IMR-90 (cell line): ENCODE measurements around the gene COX8A. TPM values are rescaled to one million over a fixed set of nuclear protein-coding genes. Genes with fewer than 3 reads are reported as not detected.

Experiments
- ATAC-seq: fragments of 200-7000 bp; cut with Tn5 transposase; 2 replicates; pipeline ENCODE4 v1.9.1; 2020; ENCODE audit warnings: low read depth, mild to moderate bottlenecking, moderate library complexity
- BruUV-seq: library from RNA; stranded (reverse); fragments of 400-500 nt; replicated peaks from 2 replicates; lab custom pipeline; 2021; lab: Mats Ljungman, UMichigan
- CTCF ChIA-PET: fragments of 300-600 bp; formaldehyde crosslinking; extraction: SDS; loops from one replicate; lab custom pipeline; 2021; ENCODE audit warnings: antibody characterized with exemption; lab: Yijun Ruan, JAX
- POLR2A ChIA-PET: fragments of 300-600 bp; sonication (Branson Sonifier 250); formaldehyde crosslinking; loops from one replicate; lab custom pipeline; 2022; ENCODE audit warnings: antibody characterized with exemption; ENCODE audit not compliant: unreplicated experiment; lab: Charles Lee
- DNase-seq: peaks from one replicate; pipeline ENCODE4 v3.0.0; 2013
- H2AFZ ChIP-seq: replicated peaks from 2 replicates; pipeline ENCODE3; 2013; ENCODE audit warnings: low read length, mild to moderate bottlenecking; ENCODE audit not compliant: poor library complexity
- H2AK5ac ChIP-seq: 2 replicates; pipeline ENCODE4 v1.6.1; 2013; ENCODE audit warnings: low read depth, low read length, inconsistent platforms
- H2AK9ac ChIP-seq: replicated peaks from 2 replicates; pipeline ENCODE3; 2013; ENCODE audit warnings: mild to moderate bottlenecking, low read depth, low read length, moderate library complexity; ENCODE audit not compliant: poor library complexity
- H2BK120ac ChIP-seq: 2 replicates; pipeline ENCODE4 v1.6.1; 2013; ENCODE audit warnings: low read depth, low read length, inconsistent platforms
- H2BK15ac ChIP-seq: 3 replicates; pipeline ENCODE4 v1.6.1; 2013; ENCODE audit warnings: low read depth, low read length, inconsistent platforms
- H2BK20ac ChIP-seq: 2 replicates; pipeline ENCODE4 v1.6.1; 2013; ENCODE audit warnings: low read depth, mild to moderate bottlenecking, inconsistent platforms, low read length, moderate library complexity
- H2BK5ac ChIP-seq: 2 replicates; pipeline ENCODE4 v1.6.1; 2013; ENCODE audit warnings: mild to moderate bottlenecking, low read depth, low read length, inconsistent platforms; ENCODE audit not compliant: poor library complexity, severe bottlenecking
- H3K14ac ChIP-seq: replicated peaks from 2 replicates; pipeline ENCODE4 v1.6.1; 2013; ENCODE audit warnings: low read depth, low read length, inconsistent platforms
- H3K18ac ChIP-seq: 2 replicates; pipeline ENCODE4 v1.6.1; 2013; ENCODE audit warnings: low read depth, low read length, control low read depth
- H3K23ac ChIP-seq: 2 replicates; pipeline ENCODE4 v1.6.1; 2013; ENCODE audit warnings: low read depth, low read length, inconsistent platforms
- H3K27ac ChIP-seq: 2 replicates; pipeline ENCODE4 v1.5.1; 2013; ENCODE audit warnings: mild to moderate bottlenecking, control low read depth, low read length; ENCODE audit not compliant: insufficient read depth
- H3K27me3 ChIP-seq: 2 replicates; pipeline ENCODE4 v1.6.1; 2013; ENCODE audit warnings: low read length; ENCODE audit not compliant: control insufficient read depth, insufficient read depth
- H3K36me3 ChIP-seq: 2 replicates; pipeline ENCODE4 v1.6.1; 2013; ENCODE audit warnings: low read length, mixed read lengths; ENCODE audit not compliant: control insufficient read depth, insufficient read depth
- H3K4ac ChIP-seq: 2 replicates; pipeline ENCODE4 v1.6.1; 2013; ENCODE audit warnings: low read depth, low read length, inconsistent platforms
- H3K4me1 ChIP-seq: 2 replicates; pipeline ENCODE4 v1.6.1; 2013; ENCODE audit warnings: low read length, mixed read lengths; ENCODE audit not compliant: control insufficient read depth, insufficient read depth
- H3K4me2 ChIP-seq: 2 replicates; pipeline ENCODE4 v1.6.1; 2013; ENCODE audit warnings: low read depth, mild to moderate bottlenecking, control low read depth, low read length, moderate library complexity
- H3K4me3 ChIP-seq: 2 replicates; pipeline ENCODE4 v1.5.1; 2013; ENCODE audit warnings: low read depth, mild to moderate bottlenecking, control low read depth, low read length, moderate library complexity; ENCODE audit not compliant: insufficient read depth
- H3K56ac ChIP-seq: 2 replicates; pipeline ENCODE4 v1.6.1; 2013; ENCODE audit warnings: low read length, inconsistent platforms; ENCODE audit not compliant: insufficient read depth; ENCODE audit errors: extremely low read depth
- H3K79me1 ChIP-seq, 2 experiments: 2 replicates each; pipeline ENCODE4 v1.6.1; 2013; ENCODE audit warnings: low read length in 2 of 2, inconsistent platforms in 1 of 2, low read depth in 1 of 2
- H3K9ac ChIP-seq: 2 replicates; pipeline ENCODE4 v1.6.1; 2013; ENCODE audit warnings: low read depth, low read length, control low read depth
- H3K9me1 ChIP-seq: 2 replicates; pipeline ENCODE4 v1.6.1; 2013; ENCODE audit warnings: low read length, inconsistent platforms; ENCODE audit not compliant: insufficient read depth
- H3K9me3 ChIP-seq: 2 replicates; pipeline ENCODE4 v1.6.1; 2013; ENCODE audit warnings: low read length; ENCODE audit not compliant: control insufficient read depth, insufficient read depth
- H4K20me1 ChIP-seq: 2 replicates; pipeline ENCODE4 v1.6.1; 2013; ENCODE audit warnings: low read length, inconsistent platforms; ENCODE audit not compliant: insufficient read depth
- H4K5ac ChIP-seq: 2 replicates; pipeline ENCODE4 v1.6.1; 2013; ENCODE audit warnings: mild to moderate bottlenecking, low read depth, low read length, control low read depth
- H4K8ac ChIP-seq, 2 experiments: 2 replicates each; pipeline ENCODE4 v1.6.1; 2013; ENCODE audit warnings: low read depth in 2 of 2, low read length in 2 of 2, control low read depth in 1 of 2, inconsistent platforms in 1 of 2
- H4K91ac ChIP-seq: 2 replicates; pipeline ENCODE4 v1.6.1; 2013; ENCODE audit warnings: low read depth, low read length, inconsistent platforms; ENCODE audit not compliant: insufficient read depth
- CEBPB ChIP-seq: IDR thresholded peaks from 2 replicates; pipeline ENCODE4 v1.6.1; 2012; ENCODE audit warnings: low read depth, low read length, improper control_type of control experiment
- FOS ChIP-seq: fragments of 150-350 bp; IDR thresholded peaks from 2 replicates; pipeline ENCODE4 v1.6.1; 2016; ENCODE audit warnings: low read depth, low read length
- MAZ ChIP-seq: IDR thresholded peaks from 2 replicates; pipeline ENCODE4 v1.6.1; 2012; ENCODE audit warnings: low read depth, mild to moderate bottlenecking, low read length, improper control_type of control experiment, moderate library complexity, borderline replicate concordance
- MXI1 ChIP-seq: IDR thresholded peaks from 2 replicates; pipeline ENCODE4 v1.6.1; 2012; ENCODE audit warnings: low read depth, mild to moderate bottlenecking, low read length, moderate library complexity, borderline replicate concordance
- SMC3 ChIP-seq: fragments of 150-350 bp; IDR thresholded peaks from 2 replicates; pipeline ENCODE4 v1.6.1; 2016; ENCODE audit warnings: low read depth, mild to moderate bottlenecking, antibody characterized with exemption, low read length, moderate library complexity
- WGBS, 2 experiments: methylation state at CpG; one replicate each; pipeline versions ENCODE4 v1.1.5 to v1.1.7; 2013; ENCODE audit warnings: missing lambda C conversion rate in 2 of 2; ENCODE audit not compliant: insufficient read length in 1 of 2; ENCODE audit errors: extremely low coverage in 2 of 2; 5-methylcytosine and 5-hydroxymethylcytosine counted together
- dilution Hi-C: fragments of 300-500 bp; cut with HindIII; formaldehyde crosslinking; loops from one replicate; pipeline ENCODE4 v1.14.3; 2018; ENCODE audit warnings: low sequenced_read_pairs; ENCODE audit not compliant: unreplicated experiment
- in situ Hi-C: fragments of 300-500 bp; cut with MboI; formaldehyde crosslinking; loops from 3 replicates; pipeline ENCODE4 v1.14.3; 2019; ENCODE audit warnings: low sequenced_read_pairs, inconsistent platforms, mixed read lengths
- intact Hi-C: fragments of 100-400 bp; cut with micrococcal nuclease; formaldehyde crosslinking; loops from 2 replicates; pipeline ENCODE4 v1.10.0; 2022
- polyA plus RNA-seq, 3 experiments: library from polyadenylated mRNA; depleted of rRNA; stranded (reverse); fragments of >200 nt; gene quantifications; 2 replicates each; pipeline ENCODE4 v1.2.3, GENCODE V29; 2012; ENCODE audit warnings: low replicate concordance in 1 of 3
- total RNA-seq: library from RNA; depleted of rRNA; stranded (reverse); fragments of >200 nt; gene quantifications from 2 replicates; pipeline ENCODE4 v1.2.3, GENCODE V29; 2012
- TF ChIP-seq, protein P1 (sequence below): fragments of 150-350 bp; IDR thresholded peaks from 2 replicates; pipeline ENCODE4 v1.6.1; 2016; ENCODE audit warnings: low read depth, mild to moderate bottlenecking, low read length, moderate library complexity, borderline replicate concordance

COX8A gene
- total and polyA plus RNA-seq, 2 of the 4 experiments (the other 2 are of a cell fraction), result 250 to 598 TPM

GRCh38 chr11:64007160-64007628 is 32.8 kb downstream of the COX8A start (continued):
- no peak for TF ChIP-seq CEBPB

DNA sequence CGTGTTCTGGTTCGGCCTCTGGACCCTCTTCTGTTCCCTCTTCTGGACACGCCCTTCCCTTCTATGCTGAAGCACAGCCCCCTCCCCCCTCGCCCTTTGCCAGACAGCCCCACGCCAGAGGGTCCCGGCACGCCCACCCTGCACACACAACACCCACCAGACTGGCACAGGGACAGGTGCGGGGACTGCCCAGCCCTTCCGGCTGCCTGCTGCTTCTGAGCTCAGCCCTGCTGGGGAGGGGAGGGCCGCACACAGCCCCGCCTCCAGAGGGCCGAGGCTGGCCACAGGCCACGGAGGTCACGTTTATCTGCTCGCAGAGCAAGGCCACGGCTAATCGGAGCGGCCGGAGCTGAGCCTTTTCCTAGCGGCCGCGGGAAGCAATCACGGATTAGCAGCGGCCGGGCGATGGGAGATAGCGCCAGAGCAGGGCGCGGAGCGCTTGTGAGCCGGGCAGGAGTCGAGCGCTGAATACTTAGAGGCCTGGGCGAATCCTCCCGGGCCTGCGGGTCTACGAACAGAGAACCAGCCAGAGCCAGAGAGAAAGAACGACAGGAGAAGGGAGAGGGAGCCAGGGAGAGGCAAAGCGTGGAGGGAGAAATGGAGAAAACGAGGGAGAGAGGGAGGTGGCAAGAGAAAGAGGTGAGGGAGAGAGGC is 33.3 kb downstream of the COX8A start:
- H3K9ac ChIP-seq, result peak overlapping the region; percentile 42
- no peaks in the 10 kb centered on the region for H3K36me3 ChIP-seq
- no peak for DNase-seq
- H3K18ac ChIP-seq, result no peak overlapping the region
- H3K79me1 ChIP-seq, result no peaks in the 10 kb centered on the region
- no peaks in the 10 kb centered on the region for H3K27me3 ChIP-seq
- H3K23ac ChIP-seq, result no peak overlapping the region
- peak overlapping the region; percentile 17; the same call in 1 of the 2 replicates for H4K91ac ChIP-seq
- 16% methylated on average over 29 of the region's 40 CpGs; no CpG with 5 or more reads in 1 of the 2 experiments for WGBS, 2 experiments
- H3K4me1 ChIP-seq, result peaks cover 10% of the 10 kb centered on the region
- no peak overlapping the region for H3K4me3 ChIP-seq
- peak overlapping the region; percentile 12 for H3K14ac ChIP-seq
- H3K27ac ChIP-seq, result no peak overlapping the region
- H2AK5ac ChIP-seq, result peak overlapping the region; percentile 29; the same call in 1 of the 2 replicates
- peak overlapping the region; percentile 89 for H2AFZ ChIP-seq
- H3K4ac ChIP-seq, result peak overlapping the region; percentile 37
- dilution Hi-C loops, result no loop called here
- no TSS peak for BruUV-seq
- H2BK120ac ChIP-seq, result peak overlapping the region; percentile 6; the same call in 1 of the 2 replicates
- H4K8ac ChIP-seq, result peak overlapping the region in 1 of 2 experiments; percentile 62; a peak in 2 of 4 replicates
- H4K5ac ChIP-seq, result no peak overlapping the region
- H4K20me1 ChIP-seq, result no peaks in the 10 kb centered on the region
- TF ChIP-seq MAZ (no peak), MXI1 (no peak), SMC3 (no peak), CEBPB (no peak), FOS (no peak)
- TF ChIP-seq, protein P1, sequence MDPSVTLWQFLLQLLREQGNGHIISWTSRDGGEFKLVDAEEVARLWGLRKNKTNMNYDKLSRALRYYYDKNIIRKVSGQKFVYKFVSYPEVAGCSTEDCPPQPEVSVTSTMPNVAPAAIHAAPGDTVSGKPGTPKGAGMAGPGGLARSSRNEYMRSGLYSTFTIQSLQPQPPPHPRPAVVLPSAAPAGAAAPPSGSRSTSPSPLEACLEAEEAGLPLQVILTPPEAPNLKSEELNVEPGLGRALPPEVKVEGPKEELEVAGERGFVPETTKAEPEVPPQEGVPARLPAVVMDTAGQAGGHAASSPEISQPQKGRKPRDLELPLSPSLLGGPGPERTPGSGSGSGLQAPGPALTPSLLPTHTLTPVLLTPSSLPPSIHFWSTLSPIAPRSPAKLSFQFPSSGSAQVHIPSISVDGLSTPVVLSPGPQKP, result no peak
- no peaks in the 10 kb centered on the region for H3K9me3 ChIP-seq
- ChIA-PET POLR2A (no interaction called here), CTCF (interaction anchor here (1.4 to 1.5 kb wide), 2 partner anchors 140 to 141 kb away, joined by 3 to 4 read pairs; no protein-coding TSS in a partner anchor)
- H2BK15ac ChIP-seq, result no peak overlapping the region; the same call in 2 of the 3 replicates
- in situ Hi-C loops, result no loop called here
- no peak overlapping the region for H2BK5ac ChIP-seq
- peak; percentile 77 for ATAC-seq
- H2BK20ac ChIP-seq, result no peak overlapping the region
- peak overlapping the region; percentile 57 for H3K4me2 ChIP-seq
- H3K56ac ChIP-seq, result no peak overlapping the region
- intact Hi-C loops, result loop anchor here (10.0 kb wide), 1 partner anchor 297 kb away; the partner anchor contains the start of genes CATSPERZ and ESRRA
- H2AK9ac ChIP-seq, result peak overlapping the region; percentile 60
- no peaks in the 10 kb centered on the region for H3K9me1 ChIP-seq
